ENCODE results near the gene CXorf58. TPM values are rescaled to one million over a fixed set of nuclear protein-coding genes. Genes with fewer than 3 reads are reported as not detected.
A peak's percentile ranks its signal among the peaks of the same experiment; 100 is the strongest.

CXorf58 gene
- total RNA-seq, 1 donor from 2014 or later: 0.82 TPM

DNA sequence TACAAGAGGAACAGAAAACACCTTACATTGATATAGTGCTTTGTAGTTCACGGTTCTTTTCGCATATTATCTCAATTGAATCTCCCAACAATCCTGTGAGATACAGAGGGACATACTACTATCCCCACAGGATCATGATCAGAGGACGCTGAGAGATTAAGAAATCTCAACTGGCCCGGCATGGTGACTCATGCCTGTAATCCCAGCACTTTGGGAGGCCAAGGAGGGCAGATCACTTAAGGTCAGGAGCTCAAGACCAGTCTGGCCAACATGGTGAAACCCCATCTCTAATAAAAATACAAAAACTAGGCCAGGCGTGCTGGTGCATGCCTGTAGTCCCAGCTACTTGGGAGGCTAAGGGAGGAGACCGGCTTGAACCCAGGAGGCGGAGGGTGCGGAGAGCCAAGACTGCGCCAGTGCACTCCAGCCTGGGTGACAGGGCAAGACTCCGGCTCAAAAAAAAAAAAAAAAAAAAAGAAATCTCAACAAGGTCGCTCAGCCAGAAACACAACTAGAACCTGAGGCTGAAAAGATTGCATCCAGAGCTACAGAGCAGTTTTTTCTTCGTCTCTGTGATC, 7.5 kb upstream of the CXorf58 start:
- no peak for FAIRE-seq

DNA sequence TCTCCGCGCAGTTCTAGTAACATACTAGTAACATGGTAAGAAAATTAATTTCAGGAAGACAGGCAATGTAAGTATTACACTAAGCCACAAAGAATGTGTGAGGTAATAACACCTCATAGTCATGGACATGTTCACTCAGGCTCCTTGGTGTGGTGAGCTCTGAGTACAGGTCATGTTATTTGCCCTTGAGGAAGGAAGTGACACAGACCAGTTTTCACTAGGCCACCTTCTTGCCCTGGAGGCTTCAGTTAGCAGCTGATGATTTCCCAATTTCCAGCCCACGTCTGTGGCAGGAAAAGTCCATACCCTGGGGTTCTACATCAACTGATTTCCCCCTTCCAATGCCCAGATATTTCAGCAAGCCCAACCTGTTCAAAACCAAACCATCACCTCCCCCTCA, 6.7 kb upstream of the CXorf58 start:
- DNase-seq (ENCODE audit: low spot score in 2 of 2) (no peak), FAIRE-seq (no peak)

More for the DNA sequence above, 7.5 kb upstream of the CXorf58 start:
- DNase-seq (ENCODE audit: low spot score in 2 of 2): no peak

DNA sequence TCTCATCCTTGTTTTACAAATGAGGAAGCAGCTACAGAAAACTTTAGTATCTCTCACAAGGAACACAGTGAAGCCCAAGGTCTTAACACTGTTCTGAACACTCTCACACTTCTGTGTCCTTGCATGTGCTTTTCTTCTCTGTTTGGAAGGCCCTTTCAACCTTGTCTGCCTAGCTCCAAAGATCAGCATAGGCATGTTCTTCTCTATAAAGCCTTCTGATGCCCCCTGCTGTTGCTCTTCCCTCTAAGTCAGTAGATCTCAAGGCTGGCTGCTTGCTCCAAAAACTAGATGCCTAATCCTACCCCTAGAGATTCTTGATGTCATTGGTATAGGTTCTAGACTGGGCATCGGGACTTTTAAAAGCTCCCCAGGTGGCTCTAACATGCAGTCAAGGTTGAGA, 6.0 kb upstream of the CXorf58 start:
- FAIRE-seq (no peak), DNase-seq (ENCODE audit: low spot score in 2 of 2) (peak; percentile 33 to 35)

GRCh38 chrX:23902419-23902818, 5.4 kb upstream of the CXorf58 start:
- FAIRE-seq: peak; percentile 37
- DNase-seq (ENCODE audit: low spot score in 2 of 2): no peak

GRCh38 chrX:23904096-23904495, 3.7 kb upstream of the CXorf58 start:
- DNase-seq (ENCODE audit: low spot score in 2 of 2): no peak
- FAIRE-seq: no peak

GRCh38 chrX:23907111-23907497, 702 bp upstream of the CXorf58 start:
- DNase-seq (ENCODE audit: low spot score in 2 of 2): no peak
- FAIRE-seq: no peak

DNA sequence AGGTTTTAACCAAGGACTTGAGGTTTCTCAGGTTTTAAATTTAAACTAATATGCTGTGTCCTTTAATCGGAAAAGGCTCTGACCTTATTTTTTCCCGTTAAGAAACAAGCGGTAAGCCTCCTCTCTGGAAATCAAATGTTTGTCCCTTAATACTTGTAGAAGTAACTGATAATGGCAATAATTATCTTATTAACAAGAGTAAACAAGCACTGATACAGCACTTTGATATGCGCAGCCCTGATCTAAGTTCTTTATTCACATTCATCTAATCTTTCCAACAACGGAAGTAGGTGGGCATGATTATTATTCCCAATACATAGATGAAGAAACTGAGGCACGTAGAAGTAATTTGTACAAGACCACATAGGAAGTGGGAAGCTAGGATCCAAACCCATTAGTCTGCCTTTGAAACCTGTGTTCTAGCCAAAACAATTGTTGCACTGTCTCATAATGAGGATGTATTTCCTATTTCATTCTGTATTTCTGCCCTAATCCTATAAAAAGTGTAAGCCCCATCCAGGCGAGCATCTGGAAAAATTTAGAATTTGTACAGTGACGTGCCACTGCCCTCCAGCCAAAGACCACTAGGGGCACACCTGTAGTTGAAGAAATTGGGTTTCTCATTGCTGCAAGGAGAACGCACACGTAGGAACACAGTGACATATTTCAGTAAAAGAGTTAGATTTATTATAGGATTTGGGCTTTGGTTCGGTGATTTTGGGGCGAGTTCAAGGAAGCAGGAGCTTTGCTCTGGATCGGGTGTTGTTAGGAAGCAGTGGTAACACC, 606 bp downstream of the CXorf58 start:
- FAIRE-seq: no peak
- no peak for DNase-seq (ENCODE audit: low spot score in 2 of 2)

DNA sequence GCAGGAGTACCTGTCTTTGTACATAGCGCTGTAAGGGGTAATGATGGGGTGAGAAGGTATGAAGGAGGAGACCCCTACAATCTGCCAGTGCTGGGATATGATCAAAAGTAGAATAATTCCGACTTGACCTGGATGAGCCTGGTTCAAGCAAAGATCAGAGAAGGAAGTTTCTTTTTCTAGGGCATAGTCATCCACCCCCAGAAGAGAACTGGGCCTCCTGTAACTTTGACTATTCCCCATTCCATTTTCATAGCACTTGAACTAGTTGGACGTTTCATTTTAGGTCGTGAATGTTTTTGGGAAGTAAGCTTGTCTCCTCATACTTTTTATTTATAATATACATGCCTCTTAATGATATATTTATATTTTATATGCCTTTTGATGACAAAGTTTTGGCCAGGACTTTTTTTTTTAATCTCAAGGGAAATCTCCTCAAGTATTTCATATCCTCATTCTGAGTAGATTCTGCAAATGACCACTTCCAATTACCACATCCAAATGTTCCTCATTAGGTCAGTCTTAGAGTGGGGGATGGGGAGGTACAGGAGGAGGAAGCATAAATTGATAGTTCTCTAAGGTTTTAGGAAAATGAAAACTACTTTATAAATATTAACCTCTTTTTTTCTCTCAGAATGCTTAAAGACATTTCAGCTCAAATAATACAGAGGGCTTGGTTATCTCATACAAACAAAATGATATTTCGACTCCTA, 3.5 kb downstream of the CXorf58 start:
- DNase-seq (ENCODE audit: low spot score in 2 of 2) (no peak), FAIRE-seq (no peak)

DNA sequence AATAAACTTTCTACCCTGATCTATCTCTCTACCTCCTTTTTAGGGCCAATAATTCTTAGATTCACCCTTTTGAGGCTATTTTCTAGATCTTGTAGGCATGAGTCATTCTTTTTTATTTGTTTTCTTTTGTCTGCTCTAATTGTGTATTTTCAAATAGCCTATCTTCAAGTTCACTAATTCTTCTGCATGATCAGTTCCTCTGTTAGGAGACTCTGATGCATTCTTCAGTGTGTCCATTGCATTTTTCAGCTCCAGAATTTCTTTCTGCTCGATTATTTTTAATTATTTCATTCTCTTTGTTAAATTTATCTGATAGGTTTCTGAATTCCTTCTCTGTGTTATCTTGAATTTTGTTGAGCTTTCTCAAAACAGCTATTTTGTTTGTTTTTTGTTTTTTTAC, 11.3 kb downstream of the CXorf58 start:
- FAIRE-seq: no peak
- no peak for DNase-seq (ENCODE audit: low spot score in 2 of 2)

- no peak for DNase-seq (ENCODE audit: low spot score in 2 of 2)
- FAIRE-seq: no peak
Observed at GRCh38 chrX:23919706-23920320, 12.0 kb downstream of the CXorf58 start.

DNA sequence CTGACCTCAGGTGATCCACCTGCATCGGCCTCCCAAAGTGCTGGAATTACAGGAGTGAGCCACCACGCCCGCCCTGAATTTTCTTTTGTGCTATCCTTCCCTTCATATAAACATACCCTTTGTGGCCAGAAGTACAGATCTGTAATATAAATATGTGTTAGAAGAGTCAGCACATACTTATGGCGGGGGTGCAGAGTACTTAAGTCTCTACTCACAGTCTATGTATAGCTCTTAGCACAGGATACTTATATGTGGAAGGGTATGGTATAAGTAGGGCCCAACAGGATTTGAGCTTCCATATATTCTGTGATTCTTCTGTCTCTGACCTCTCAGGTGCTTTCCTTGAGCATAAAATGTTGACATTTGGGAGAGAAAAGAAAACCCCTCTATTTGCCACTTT, 18.2 kb downstream of the CXorf58 start:
- no peak for DNase-seq (ENCODE audit: low spot score in 2 of 2)
- FAIRE-seq: no peak

DNA sequence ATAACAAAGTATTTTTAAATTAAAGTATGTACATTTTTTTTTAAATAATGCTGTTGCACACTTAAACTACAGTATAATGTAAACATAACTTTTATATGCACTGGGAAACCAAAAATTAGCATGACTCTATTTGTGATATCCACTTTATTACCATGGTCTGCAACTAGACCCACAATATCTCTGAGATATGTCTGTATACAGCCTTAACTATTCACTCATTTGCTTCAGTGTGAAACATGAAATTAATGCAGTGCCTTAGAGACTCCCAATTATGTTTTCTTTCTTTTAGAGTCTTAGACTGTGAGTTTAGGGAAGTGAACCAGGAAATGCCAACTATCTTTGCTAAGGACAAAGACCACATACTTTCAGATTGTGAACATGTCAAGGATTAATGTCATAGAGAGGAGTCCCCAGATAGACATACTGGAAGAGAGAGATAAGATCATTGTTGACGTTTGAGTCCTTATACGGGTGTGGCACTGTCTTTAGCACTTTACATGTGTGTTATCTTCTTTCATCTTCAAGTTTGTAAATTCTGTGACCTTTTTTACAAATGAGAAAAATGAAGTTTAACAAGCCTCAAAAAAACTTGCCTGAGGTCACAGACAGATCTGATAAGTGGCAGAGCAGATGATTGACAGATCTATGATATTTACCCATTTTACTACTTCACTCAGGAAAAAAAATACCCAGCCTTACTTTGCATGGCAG, 23.2 kb downstream of the CXorf58 start:
- DNase-seq (ENCODE audit: low spot score in 2 of 2) (no peak), FAIRE-seq (no peak)

DNA sequence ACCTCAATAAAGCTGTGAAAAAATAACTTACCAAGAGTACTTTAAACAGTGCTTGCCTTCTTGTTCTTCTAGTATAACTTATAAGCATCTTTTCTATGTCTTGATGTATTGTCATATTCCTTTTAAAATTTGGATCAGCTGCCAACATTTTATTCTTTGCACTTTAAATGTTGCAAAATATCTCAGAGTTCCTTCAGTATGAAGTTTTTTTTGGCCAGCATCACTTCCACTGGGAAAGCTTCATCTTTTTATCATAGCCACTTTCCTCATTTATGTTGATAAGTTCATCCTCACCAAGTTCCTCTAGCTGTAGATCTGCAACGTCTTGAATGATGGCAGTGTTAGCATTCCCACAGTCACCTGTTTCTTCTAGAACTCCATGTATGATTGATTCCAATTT, 24.2 kb downstream of the CXorf58 start:
- DNase-seq (ENCODE audit: low spot score in 2 of 2) (no peak), FAIRE-seq (no peak)

DNA sequence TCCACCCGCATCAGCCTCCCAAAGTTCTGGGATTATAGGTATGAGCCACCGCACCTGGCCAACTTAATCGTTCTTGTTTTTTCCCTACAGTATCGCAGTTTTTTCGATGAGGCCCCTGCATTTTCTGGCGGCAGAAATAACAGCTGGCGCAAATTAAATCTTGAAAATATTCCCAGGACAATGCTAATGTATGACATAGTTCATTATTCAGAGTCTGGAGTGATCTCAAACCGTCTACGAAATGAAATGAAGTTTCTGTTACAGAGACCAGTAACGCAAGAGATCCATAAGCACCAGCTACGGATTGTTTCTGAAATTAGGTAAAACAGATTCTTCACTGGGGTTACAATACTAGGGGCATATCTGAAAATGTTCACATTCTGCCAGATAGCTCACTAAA, 27.3 kb downstream of the CXorf58 start:
- FAIRE-seq: no peak

GRCh38 chrX:23936180-23936579, 28.4 kb downstream of the CXorf58 start:
- FAIRE-seq (no peak), DNase-seq (ENCODE audit: low spot score in 2 of 2) (no peak)

More for the DNA sequence above, 27.3 kb downstream of the CXorf58 start:
- DNase-seq (ENCODE audit: low spot score in 2 of 2): no peak

GRCh38 chrX:23937100-23937499, 29.3 kb downstream of the CXorf58 start:
- FAIRE-seq: no peak
- DNase-seq (ENCODE audit: low spot score in 2 of 2): no peak

GRCh38 chrX:23938690-23939089, 30.9 kb downstream of the CXorf58 start:
- DNase-seq (ENCODE audit: low spot score in 2 of 2): no peak
- no peak for FAIRE-seq

- FAIRE-seq: no peak
Observed at GRCh38 chrX:23939203-23939602, 31.4 kb downstream of the CXorf58 start.

GRCh38 chrX:23944234-23944633, 36.4 kb downstream of the CXorf58 start:
- FAIRE-seq: no peak
- DNase-seq (ENCODE audit: low spot score in 2 of 2): no peak

More at GRCh38 chrX:23939203-23939602, 31.4 kb downstream of the CXorf58 start:
- no peak for DNase-seq (ENCODE audit: low spot score in 2 of 2)

- FAIRE-seq (no peak), DNase-seq (ENCODE audit: low spot score in 2 of 2) (no peak)
Observed at GRCh38 chrX:23945206-23945605, 37.4 kb downstream of the CXorf58 start.

GRCh38 chrX:23952391-23952790, 44.6 kb downstream of the CXorf58 start:
- DNase-seq (ENCODE audit: low spot score in 2 of 2) (no peak), FAIRE-seq (no peak)

Data from frontal cortex (tissue), 4 donors.